Uterus (tissue), 4 donors: Measurements from ENCODE around the gene PC. TPM values are rescaled to one million over a fixed set of nuclear protein-coding genes. Genes with fewer than 3 reads are reported as not detected.
A peak's percentile ranks its signal among the peaks of the same experiment; 100 is the strongest.

Experiments
- DNase-seq, 2 donors: peaks; one replicate each; pipeline ENCODE4 v3.0.0-alpha.2; 2019 to 2020
- H3K27ac ChIP-seq, 2 donors: fragments of 200-600 bp; sonication (generic); 1 replicate in 1 of 2; 2 replicates in 1 of 2; pipeline ENCODE4 v1.5.1; 2016 to 2018
- H3K27me3 ChIP-seq, 2 donors: fragments of 200-600 bp; sonication (generic); one replicate each; pipeline ENCODE4 v1.5.1; 2018 to 2019; ENCODE audit warnings: control low read depth in 1 of 2
- H3K36me3 ChIP-seq, 2 donors: fragments of 200-600 bp; sonication (generic); one replicate each; pipeline ENCODE4 v1.5.1; 2019; ENCODE audit warnings: control low read depth in 1 of 2
- H3K4me1 ChIP-seq, 2 donors: fragments of 200-600 bp; sonication (generic); one replicate each; pipeline ENCODE4 v1.5.1; 2018 to 2019; ENCODE audit warnings: control low read depth in 1 of 2
- H3K4me3 ChIP-seq, 2 donors: fragments of 200-600 bp; sonication (generic); 1 replicate in 1 of 2; 2 replicates in 1 of 2; pipeline ENCODE4 v1.5.1; 2018 to 2019; ENCODE audit warnings: mild to moderate bottlenecking in 1 of 2
- H3K9me3 ChIP-seq, 2 donors: fragments of 200-600 bp; sonication (generic); one replicate each; pipeline ENCODE4 v1.5.1; 2019; ENCODE audit warnings: control low read depth in 1 of 2
- POLR2A ChIP-seq, 2 donors: fragments of 450-650 bp; IDR thresholded peaks; one replicate each; pipeline ENCODE4 v1.6.1; 2016; ENCODE audit warnings: antibody characterized with exemption in 2 of 2, mild to moderate bottlenecking in 1 of 2, moderate library complexity in 1 of 2
- intact Hi-C: fragments of 100-400 bp; cut with DNase I; formaldehyde crosslinking; loops from one replicate; pipeline ENCODE4 v1.15.1; 2023; ENCODE audit warnings: low total_unique reads
- total RNA-seq, 4 donors: library from RNA; depleted of rRNA in 3 of 4; stranded (reverse); fragments of >200 nt in 3 of 4; gene quantifications; one replicate each; pipeline versions ENCODE4 v1.1.0 to v1.2.4, GENCODE V29; 2014 to 2023
- TF ChIP-seq, protein P1 (sequence below), 4 experiments: fragments of 200-600 bp in 2 of 4; fragments of 450-650 bp in 2 of 4; sonication (generic) in 2 of 4; IDR thresholded peaks; one replicate each; pipeline ENCODE4 v1.5.1; 2016 to 2019; ENCODE audit warnings: antibody characterized with exemption in 4 of 4, mild to moderate bottlenecking in 2 of 4, moderate library complexity in 1 of 4
- donor health status: DM: yes; HTN: yes; CAD: no.

Gene PC
- total RNA-seq, 4 donors from 2014 or later = 7.1 to 13.8 (median 8.1) TPM

DNA sequence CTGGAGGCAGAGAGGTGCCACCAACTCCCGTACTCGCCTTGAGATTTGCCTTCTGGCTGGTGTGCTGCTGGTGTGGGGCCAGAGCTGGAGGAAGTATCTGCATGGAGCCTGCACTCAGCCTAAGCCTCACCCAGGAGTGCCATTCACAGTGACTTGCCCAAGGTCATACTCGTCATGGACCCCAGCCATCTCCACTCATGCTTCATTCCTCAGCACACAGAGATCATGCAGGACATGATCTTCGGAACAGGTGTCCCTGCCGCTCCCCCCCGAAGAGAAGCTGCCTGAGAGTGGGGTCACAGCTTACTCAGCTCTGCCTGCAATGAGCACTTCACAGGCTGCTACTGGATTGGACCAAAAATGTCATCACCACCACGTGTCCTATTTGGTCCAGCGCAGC is 49.0 kb downstream of the PC start:
- Histone ChIP-seq H3K9me3 (no peaks in the 10 kb centered on the region), H3K4me1 (no peaks in the 10 kb centered on the region), H3K36me3 (no peaks in the 10 kb centered on the region), H3K27me3 (no peaks in the 10 kb centered on the region), H3K27ac (no peak overlapping the region), H3K4me3 (no peak overlapping the region)
- TF ChIP-seq, protein P1, sequence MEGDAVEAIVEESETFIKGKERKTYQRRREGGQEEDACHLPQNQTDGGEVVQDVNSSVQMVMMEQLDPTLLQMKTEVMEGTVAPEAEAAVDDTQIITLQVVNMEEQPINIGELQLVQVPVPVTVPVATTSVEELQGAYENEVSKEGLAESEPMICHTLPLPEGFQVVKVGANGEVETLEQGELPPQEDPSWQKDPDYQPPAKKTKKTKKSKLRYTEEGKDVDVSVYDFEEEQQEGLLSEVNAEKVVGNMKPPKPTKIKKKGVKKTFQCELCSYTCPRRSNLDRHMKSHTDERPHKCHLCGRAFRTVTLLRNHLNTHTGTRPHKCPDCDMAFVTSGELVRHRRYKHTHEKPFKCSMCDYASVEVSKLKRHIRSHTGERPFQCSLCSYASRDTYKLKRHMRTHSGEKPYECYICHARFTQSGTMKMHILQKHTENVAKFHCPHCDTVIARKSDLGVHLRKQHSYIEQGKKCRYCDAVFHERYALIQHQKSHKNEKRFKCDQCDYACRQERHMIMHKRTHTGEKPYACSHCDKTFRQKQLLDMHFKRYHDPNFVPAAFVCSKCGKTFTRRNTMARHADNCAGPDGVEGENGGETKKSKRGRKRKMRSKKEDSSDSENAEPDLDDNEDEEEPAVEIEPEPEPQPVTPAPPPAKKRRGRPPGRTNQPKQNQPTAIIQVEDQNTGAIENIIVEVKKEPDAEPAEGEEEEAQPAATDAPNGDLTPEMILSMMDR (IDR thresholded peaks at IDR 0.05) = no peak
- no peak for TF ChIP-seq POLR2A (IDR thresholded peaks at IDR 0.05)
- intact Hi-C loops = no loop called here
- no peak for DNase-seq

DNA sequence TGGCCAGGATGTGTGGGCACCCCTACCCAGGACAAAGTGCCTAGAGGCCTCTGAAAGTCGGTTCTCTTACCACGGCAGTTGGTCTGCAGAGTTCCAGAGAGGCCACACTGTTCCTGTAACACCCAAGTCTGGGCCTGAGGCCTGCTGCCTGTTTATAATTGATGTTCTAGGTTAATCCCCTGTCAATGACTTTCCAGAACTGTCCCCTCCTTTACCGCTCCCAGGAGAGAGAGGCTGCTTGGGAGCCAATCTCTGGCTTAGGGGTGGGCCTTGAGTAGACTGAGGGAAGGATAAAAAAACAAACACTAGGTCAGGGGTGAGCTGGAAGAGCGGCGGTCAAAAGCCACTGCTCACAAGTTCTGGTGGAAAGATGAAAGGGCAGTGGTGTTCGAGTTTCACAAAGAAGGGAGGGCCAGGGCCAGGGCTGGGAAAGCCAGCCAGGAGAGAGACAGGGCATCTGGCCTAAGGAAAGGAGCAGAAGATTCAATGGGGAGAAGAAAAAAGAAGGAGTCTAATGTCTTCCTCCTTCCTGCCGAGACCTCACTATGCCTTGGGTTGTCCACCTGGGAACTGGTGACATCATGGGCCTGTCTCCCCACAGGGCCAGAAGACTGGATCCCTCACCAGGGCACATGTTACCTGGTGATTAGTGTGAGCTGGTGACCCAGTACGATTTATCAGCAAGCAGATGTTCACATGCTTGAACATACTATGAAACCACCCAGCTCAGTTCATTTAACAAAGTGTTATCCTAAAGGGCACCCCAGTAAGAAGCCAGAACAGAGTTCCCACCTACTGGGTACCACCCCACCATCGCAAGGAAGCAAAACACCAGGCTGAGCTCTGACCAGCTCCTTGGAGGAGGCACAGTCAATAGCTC is 50.2 kb downstream of the PC start:
- Histone ChIP-seq H3K4me1 (no peaks in the 10 kb centered on the region), H3K27me3 (no peaks in the 10 kb centered on the region), H3K36me3 (no peaks in the 10 kb centered on the region), H3K9me3 (no peaks in the 10 kb centered on the region), H3K4me3 (no peak overlapping the region), H3K27ac (no peak overlapping the region)
- DNase-seq = no peak
- intact Hi-C loops = no loop called here
- TF ChIP-seq, protein P1 (IDR thresholded peaks at IDR 0.05) = no peak
- no peak for TF ChIP-seq POLR2A (IDR thresholded peaks at IDR 0.05)

DNA sequence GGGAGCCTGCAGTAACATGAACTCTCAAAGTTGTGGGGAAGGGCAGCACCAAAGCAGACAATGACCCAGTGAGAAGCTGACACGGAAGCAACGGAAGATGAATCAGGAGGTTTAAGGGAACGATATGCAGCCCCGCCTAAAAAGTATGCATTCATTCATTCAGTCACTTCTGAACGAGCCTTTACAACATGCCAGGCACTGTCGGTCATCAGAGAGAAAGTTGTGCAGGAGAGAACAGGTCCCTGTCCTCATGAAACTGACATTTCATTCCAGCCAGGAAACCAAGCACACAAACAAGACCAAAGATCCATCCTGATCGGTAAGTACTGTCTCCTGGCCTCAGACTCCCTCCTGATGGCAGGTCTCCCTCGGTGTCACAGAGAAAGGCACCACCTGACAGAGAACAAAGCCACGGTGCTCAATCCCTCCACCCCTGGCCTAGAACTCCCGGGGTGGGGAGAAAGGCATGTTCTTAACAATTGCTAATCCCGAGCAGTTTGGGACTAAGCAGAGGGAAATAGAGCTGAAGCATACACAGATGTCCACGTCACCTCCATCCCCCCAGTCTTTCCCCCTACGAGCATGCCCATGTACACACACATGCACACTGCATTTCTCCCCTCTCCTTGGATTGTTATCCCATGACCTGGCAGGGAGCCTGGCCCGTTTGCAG is 52.0 kb downstream of the PC start:
- Histone ChIP-seq H3K9me3 (no peaks in the 10 kb centered on the region), H3K4me1 (no peaks in the 10 kb centered on the region), H3K27ac (peak overlapping the region in 1 of 2 donors; percentile 17), H3K27me3 (no peaks in the 10 kb centered on the region), H3K4me3 (no peak overlapping the region), H3K36me3 (no peaks in the 10 kb centered on the region)
- TF ChIP-seq POLR2A (IDR thresholded peaks at IDR 0.05) = no peak
- TF ChIP-seq, protein P1 (IDR thresholded peaks at IDR 0.05) = no peak
- intact Hi-C loops = no loop called here
- peak in 1 of 2 donors; percentile 39 for DNase-seq

DNA sequence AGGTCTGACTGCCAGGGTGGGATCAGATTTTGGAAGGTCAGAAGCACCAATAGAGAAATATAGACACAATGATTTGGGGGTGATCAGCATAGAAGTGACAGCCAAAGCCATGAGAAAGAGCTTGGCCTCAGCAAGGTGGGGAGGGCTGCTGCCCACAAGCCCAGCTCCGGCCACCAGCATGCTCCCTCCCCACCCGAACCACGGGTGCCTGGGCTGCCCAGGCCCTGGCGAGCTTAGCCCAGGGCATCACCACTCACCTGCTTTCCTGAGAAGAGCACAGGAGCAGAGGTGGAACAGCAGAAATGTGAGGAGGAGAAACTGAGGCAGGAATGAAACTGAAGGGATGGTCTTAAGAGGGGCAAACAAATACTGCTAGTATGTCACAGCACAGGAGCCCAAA is 52.6 kb downstream of the PC start:
- no peak for DNase-seq
- Histone ChIP-seq H3K4me1 (no peaks in the 10 kb centered on the region), H3K27me3 (no peaks in the 10 kb centered on the region), H3K4me3 (no peak overlapping the region), H3K27ac (no peak overlapping the region), H3K36me3 (no peaks in the 10 kb centered on the region), H3K9me3 (no peaks in the 10 kb centered on the region)
- intact Hi-C loops = no loop called here
- TF ChIP-seq, protein P1 (IDR thresholded peaks at IDR 0.05) = no peak
- no peak for TF ChIP-seq POLR2A (IDR thresholded peaks at IDR 0.05)

DNA sequence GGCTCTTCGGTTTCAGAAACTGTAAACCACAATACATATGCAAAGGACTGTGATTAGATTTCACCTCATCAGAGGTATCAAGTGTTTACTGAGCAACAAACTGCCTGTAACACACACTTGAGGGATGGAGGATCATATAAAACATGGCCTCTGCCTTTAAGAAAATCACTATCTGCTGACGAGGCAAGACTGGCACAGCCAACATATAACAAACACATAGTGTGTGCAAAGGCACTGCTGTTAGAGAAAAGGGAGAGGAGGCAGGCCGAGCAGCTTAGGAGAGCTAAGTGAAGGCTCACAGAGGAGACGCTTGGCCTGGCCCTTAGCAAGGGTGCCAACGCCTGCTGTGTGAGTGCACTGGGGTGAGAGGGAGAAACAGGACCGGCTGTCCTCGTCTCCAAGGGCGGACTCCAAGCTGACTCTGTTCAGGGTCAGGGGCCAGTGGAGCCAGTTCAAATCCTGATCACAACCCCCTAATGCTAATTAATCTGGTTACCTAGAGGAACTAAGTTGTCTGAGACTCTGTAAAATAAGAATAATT is 53.1 kb downstream of the PC start:
- H3K9me3 ChIP-seq = no peaks in the 10 kb centered on the region
- H3K36me3 ChIP-seq = no peaks in the 10 kb centered on the region
- H3K27me3 ChIP-seq = no peaks in the 10 kb centered on the region
- H3K4me3 ChIP-seq = no peak overlapping the region
- H3K4me1 ChIP-seq = no peaks in the 10 kb centered on the region
- no peak for TF ChIP-seq POLR2A (IDR thresholded peaks at IDR 0.05)
- TF ChIP-seq, protein P1 (IDR thresholded peaks at IDR 0.05) = no peak
- intact Hi-C loops = no loop called here
- DNase-seq = no peak
- H3K27ac ChIP-seq = no peak overlapping the region
